ENCODE measurements around the gene PSMF1.
"Not testable (repeated sequence)": the region's sequence is repeated elsewhere in the genome, so short reads cannot be mapped to it uniquely, and the experiment has no call there.

The PSMF1 gene

GRCh38 chr20:1124421-1124820, 6.0 kb downstream of the PSMF1 start:
- no peaks in the 10 kb centered on the region for H3K4me1 ChIP-seq (ENCODE audit: control insufficient read depth, low read depth, low read length)
- no peak overlapping the region for H3K27ac ChIP-seq (ENCODE audit: low read length)
- H3K36me3 ChIP-seq (ENCODE audit: control insufficient read depth, low read depth, low read length), result peaks cover 35% of the 10 kb centered on the region
- no peaks in the 10 kb centered on the region for H3K9me3 ChIP-seq (ENCODE audit: control insufficient read depth, low read depth, low read length)
- no peak overlapping the region for H3K9ac ChIP-seq (ENCODE audit: low read length)
- no peaks in the 10 kb centered on the region for H3K27me3 ChIP-seq (ENCODE audit: control insufficient read depth, insufficient read depth, low read length)
- H3K4me3 ChIP-seq (ENCODE audit: low read length), result no peak overlapping the region

DNA sequence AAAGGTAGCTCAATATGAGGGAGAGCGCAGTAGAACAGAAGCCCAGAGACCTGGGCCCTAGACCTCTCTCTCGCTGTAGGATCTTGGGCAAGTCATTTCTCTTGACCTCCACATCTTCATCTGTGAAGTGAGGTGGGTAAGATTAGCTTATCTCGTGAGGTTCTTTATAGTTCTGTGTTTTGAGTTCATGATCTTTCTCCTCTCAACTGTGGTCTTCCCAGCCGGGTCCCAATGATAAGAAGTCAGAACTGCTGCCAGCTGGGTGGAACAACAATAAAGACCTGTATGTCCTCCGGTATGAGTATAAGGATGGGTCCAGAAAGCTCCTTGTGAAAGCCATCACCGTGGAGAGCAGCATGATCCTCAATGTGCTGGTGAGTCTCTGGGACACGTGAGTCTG, 6.9 kb downstream of the PSMF1 start:
- Histone ChIP-seq H3K36me3 (ENCODE audit: control insufficient read depth, low read depth, low read length) (peaks cover 44% of the 10 kb centered on the region), H3K9me3 (ENCODE audit: control insufficient read depth, low read depth, low read length) (no peaks in the 10 kb centered on the region), H3K27ac (ENCODE audit: low read length) (no peak overlapping the region), H3K4me1 (ENCODE audit: control insufficient read depth, low read depth, low read length) (no peaks in the 10 kb centered on the region), H3K9ac (ENCODE audit: low read length) (no peak overlapping the region), H3K27me3 (ENCODE audit: control insufficient read depth, insufficient read depth, low read length) (no peaks in the 10 kb centered on the region), H3K4me3 (ENCODE audit: low read length) (no peak overlapping the region)

DNA sequence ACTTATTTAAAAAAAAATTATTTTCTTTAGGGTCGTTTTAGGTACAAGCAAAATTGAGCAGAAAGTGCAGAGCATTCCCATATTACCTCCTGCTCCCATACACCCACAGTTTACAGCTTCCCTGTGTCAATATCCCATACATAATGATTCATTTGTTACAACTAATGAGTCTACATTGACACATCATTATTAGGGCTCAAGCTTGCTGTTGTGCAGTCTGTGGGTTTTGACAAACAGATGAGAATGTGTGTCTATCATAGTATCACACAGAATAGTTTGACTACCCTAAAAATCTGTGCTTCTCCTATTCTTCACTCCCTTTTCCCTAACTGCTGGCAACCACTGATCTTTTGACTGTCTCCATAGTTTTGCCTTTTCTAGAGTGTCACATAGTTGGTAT, 9.4 kb downstream of the PSMF1 start:
- H3K9me3 ChIP-seq (ENCODE audit: control insufficient read depth, low read depth, low read length), result no peaks in the 10 kb centered on the region
- no peaks in the 10 kb centered on the region for H3K27me3 ChIP-seq (ENCODE audit: control insufficient read depth, insufficient read depth, low read length)
- no peak overlapping the region for H3K27ac ChIP-seq (ENCODE audit: low read length)
- no peak overlapping the region for H3K4me3 ChIP-seq (ENCODE audit: low read length)
- no peaks in the 10 kb centered on the region for H3K4me1 ChIP-seq (ENCODE audit: control insufficient read depth, low read depth, low read length)
- H3K9ac ChIP-seq (ENCODE audit: low read length), result no peak overlapping the region
- H3K36me3 ChIP-seq (ENCODE audit: control insufficient read depth, low read depth, low read length), result peaks cover 59% of the 10 kb centered on the region

DNA sequence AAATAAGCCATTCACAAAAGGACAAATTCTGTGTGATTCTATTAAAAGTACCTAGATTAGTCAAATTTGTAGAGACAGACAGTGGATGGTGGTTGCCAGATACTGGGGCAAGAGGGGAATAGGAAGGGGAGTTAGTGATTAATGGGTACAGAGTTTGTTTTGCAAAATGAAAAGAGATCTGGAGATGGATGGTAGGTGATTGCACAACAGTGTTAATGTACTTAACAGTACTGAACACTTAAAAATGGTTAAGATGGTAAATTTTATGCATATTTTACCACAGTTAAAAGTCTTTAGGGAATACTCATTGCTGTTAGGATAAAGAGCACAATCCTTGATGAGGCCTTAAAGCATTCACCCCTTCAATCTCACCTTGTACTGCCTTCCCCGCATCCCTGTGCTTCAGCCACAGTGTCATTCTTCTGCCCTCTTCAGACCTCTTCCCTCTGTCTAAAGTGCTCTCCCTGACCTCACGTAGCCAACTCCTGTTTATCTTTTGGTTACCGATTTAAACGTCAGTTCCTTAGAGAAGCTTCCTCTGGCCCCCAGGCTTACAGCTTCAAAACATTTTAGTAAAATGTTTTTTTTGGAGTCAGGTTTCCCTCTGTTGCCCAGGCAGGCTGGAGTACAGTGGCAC, 11.8 kb downstream of the PSMF1 start:
- H3K27me3 ChIP-seq (ENCODE audit: control insufficient read depth, insufficient read depth, low read length), result no peaks in the 10 kb centered on the region
- H3K4me1 ChIP-seq (ENCODE audit: control insufficient read depth, low read depth, low read length), result no peaks in the 10 kb centered on the region
- no peak overlapping the region for H3K27ac ChIP-seq (ENCODE audit: low read length)
- H3K36me3 ChIP-seq (ENCODE audit: control insufficient read depth, low read depth, low read length), result peaks cover 72% of the 10 kb centered on the region
- no peak overlapping the region for H3K9ac ChIP-seq (ENCODE audit: low read length)
- no peak overlapping the region for H3K4me3 ChIP-seq (ENCODE audit: low read length)
- no peaks in the 10 kb centered on the region for H3K9me3 ChIP-seq (ENCODE audit: control insufficient read depth, low read depth, low read length)

DNA sequence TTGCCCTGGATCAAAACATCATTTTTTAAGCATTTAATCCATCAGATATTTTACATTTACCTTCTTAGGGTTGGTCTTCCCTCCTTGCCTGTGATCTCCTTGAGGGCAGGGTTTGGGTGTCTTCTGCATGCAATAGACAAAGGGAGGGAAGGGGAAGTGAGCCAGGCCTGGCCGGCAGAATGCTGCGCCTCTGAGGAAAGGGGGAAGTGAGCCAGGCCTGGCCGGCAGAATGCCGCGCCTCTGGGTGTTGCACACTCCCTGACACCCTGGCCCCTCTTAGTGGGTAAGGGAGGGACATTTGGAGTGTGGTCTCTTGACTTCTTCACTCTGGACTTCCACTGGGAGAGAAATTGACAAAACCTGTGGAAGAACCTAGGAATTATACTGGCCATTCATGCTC, 12.4 kb downstream of the PSMF1 start:
- Histone ChIP-seq H3K27ac (ENCODE audit: low read length) (no peak overlapping the region), H3K4me3 (ENCODE audit: low read length) (no peak overlapping the region)

GRCh38 chr20:1131354-1131753, 13.0 kb downstream of the PSMF1 start:
- H3K9me3 ChIP-seq (ENCODE audit: control insufficient read depth, low read depth, low read length), result no peaks in the 10 kb centered on the region
- no peak overlapping the region for H3K9ac ChIP-seq (ENCODE audit: low read length)
- no peaks in the 10 kb centered on the region for H3K4me1 ChIP-seq (ENCODE audit: control insufficient read depth, low read depth, low read length)
- H3K27me3 ChIP-seq (ENCODE audit: control insufficient read depth, insufficient read depth, low read length), result no peaks in the 10 kb centered on the region
- no peak overlapping the region for H3K4me3 ChIP-seq (ENCODE audit: low read length)
- H3K27ac ChIP-seq (ENCODE audit: low read length), result no peak overlapping the region
- peaks cover 74% of the 10 kb centered on the region for H3K36me3 ChIP-seq (ENCODE audit: control insufficient read depth, low read depth, low read length)

More for the DNA sequence above, 12.4 kb downstream of the PSMF1 start:
- Histone ChIP-seq H3K27me3 (ENCODE audit: control insufficient read depth, insufficient read depth, low read length) (no peaks in the 10 kb centered on the region), H3K9ac (ENCODE audit: low read length) (no peak overlapping the region), H3K4me1 (ENCODE audit: control insufficient read depth, low read depth, low read length) (no peaks in the 10 kb centered on the region), H3K9me3 (ENCODE audit: control insufficient read depth, low read depth, low read length) (no peaks in the 10 kb centered on the region), H3K36me3 (ENCODE audit: control insufficient read depth, low read depth, low read length) (peaks cover 72% of the 10 kb centered on the region)

DNA sequence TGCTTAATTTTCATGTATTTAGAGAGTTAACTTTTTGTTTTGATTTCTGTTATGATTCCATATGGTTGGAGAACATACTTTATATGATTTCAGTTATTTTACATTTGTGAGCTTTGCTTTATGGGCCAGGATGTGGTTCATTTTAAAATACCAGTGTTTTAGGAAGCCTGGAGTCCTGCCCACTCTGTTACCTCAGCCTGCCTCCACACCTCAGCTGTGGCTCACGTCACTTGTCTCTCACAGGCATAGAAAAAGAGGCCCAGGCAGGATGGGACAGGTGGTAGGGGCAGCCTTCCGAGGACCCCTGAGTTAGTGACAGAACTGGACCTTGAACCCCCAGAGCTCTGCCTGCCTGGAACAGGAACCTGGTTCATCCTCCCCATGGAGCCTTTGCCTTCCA, 16.0 kb downstream of the PSMF1 start:
- Histone ChIP-seq H3K9me3 (ENCODE audit: control insufficient read depth, low read depth, low read length) (no peaks in the 10 kb centered on the region), H3K9ac (ENCODE audit: low read length) (no peak overlapping the region), H3K27ac (ENCODE audit: low read length) (no peak overlapping the region), H3K4me1 (ENCODE audit: control insufficient read depth, low read depth, low read length) (no peaks in the 10 kb centered on the region), H3K27me3 (ENCODE audit: control insufficient read depth, insufficient read depth, low read length) (no peaks in the 10 kb centered on the region), H3K4me3 (ENCODE audit: low read length) (no peak overlapping the region), H3K36me3 (ENCODE audit: control insufficient read depth, low read depth, low read length) (peaks cover 73% of the 10 kb centered on the region)

GRCh38 chr20:1134836-1135235, 16.4 kb downstream of the PSMF1 start:
- no peak overlapping the region for H3K27ac ChIP-seq (ENCODE audit: low read length)
- H3K9me3 ChIP-seq (ENCODE audit: control insufficient read depth, low read depth, low read length), result no peaks in the 10 kb centered on the region
- no peak overlapping the region for H3K9ac ChIP-seq (ENCODE audit: low read length)
- H3K36me3 ChIP-seq (ENCODE audit: control insufficient read depth, low read depth, low read length), result peaks cover 68% of the 10 kb centered on the region
- no peak overlapping the region for H3K4me3 ChIP-seq (ENCODE audit: low read length)
- no peaks in the 10 kb centered on the region for H3K4me1 ChIP-seq (ENCODE audit: control insufficient read depth, low read depth, low read length)
- H3K27me3 ChIP-seq (ENCODE audit: control insufficient read depth, insufficient read depth, low read length), result no peaks in the 10 kb centered on the region

DNA sequence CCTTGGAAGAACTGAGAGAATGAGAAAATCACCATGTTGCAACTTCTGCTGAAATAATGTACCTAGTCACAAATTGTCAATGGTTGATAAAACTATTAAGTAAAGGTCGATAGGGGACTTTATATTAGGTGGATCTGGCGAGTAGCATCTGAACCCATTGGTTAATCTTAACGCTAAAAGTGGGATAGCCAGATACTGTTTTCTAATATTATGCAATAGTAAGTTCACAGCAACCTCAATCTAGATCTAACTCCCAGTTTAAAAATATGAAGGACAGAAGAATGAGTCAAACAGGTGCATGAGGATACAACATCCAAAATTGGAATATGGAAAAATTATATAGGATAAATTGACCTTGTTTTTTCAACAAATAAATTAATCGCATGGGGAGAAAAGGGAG, 18.8 kb downstream of the PSMF1 start:
- H3K9ac ChIP-seq (ENCODE audit: low read length), result no peak overlapping the region
- no peaks in the 10 kb centered on the region for H3K27me3 ChIP-seq (ENCODE audit: control insufficient read depth, insufficient read depth, low read length)
- H3K27ac ChIP-seq (ENCODE audit: low read length), result no peak overlapping the region
- no peaks in the 10 kb centered on the region for H3K9me3 ChIP-seq (ENCODE audit: control insufficient read depth, low read depth, low read length)
- H3K36me3 ChIP-seq (ENCODE audit: control insufficient read depth, low read depth, low read length), result peaks cover 49% of the 10 kb centered on the region
- H3K4me1 ChIP-seq (ENCODE audit: control insufficient read depth, low read depth, low read length), result no peaks in the 10 kb centered on the region
- no peak overlapping the region for H3K4me3 ChIP-seq (ENCODE audit: low read length)

DNA sequence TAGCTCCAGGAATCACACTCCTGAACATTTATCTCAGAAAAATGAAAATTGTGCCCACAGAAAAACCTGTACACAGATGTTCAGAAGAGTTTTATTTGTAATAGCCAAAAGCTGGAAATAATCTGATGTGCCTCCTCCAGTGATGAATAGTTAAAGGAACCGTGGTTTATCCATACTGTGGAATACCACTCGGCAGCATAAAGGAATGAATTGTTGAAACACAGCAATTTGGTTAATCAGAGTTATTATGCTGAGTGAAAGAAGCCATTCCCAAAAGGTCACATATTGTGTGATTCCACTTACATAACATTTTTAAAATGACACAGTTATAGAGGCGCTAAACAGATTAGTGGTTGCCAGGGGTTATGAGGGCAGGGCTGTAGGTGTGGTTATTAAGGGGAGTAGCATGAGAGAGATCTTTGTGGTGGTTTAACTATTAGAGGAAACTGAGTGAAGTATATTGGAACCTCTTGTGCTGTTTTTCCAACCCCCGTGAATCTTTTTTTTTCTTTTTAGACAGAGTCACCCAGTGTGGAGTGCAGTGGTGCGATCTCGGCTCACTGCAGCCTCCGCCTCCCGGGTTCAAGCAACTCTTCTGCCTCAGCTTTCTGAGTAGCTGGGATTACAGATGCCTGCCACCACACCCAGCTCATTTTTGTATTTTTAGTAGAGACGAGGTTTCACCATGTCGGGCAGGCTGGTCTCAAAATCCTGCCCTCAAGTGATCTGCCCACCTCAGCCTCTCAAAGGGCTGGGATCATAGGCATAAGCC, 26.2 kb downstream of the PSMF1 start:
- Histone ChIP-seq H3K4me3 (ENCODE audit: low read length) (no peak overlapping the region), H3K4me1 (ENCODE audit: control insufficient read depth, low read depth, low read length) (no peaks in the 10 kb centered on the region), H3K27me3 (ENCODE audit: control insufficient read depth, insufficient read depth, low read length) (no peaks in the 10 kb centered on the region), H3K9ac (ENCODE audit: low read length) (no peak overlapping the region), H3K9me3 (ENCODE audit: control insufficient read depth, low read depth, low read length) (no peaks in the 10 kb centered on the region), H3K36me3 (ENCODE audit: control insufficient read depth, low read depth, low read length) (peaks cover 6% of the 10 kb centered on the region), H3K27ac (ENCODE audit: low read length) (no peak overlapping the region)

GRCh38 chr20:1146957-1147356, 28.6 kb downstream of the PSMF1 start:
- no peaks in the 10 kb centered on the region for H3K4me1 ChIP-seq (ENCODE audit: control insufficient read depth, low read depth, low read length)
- H3K9ac ChIP-seq (ENCODE audit: low read length), result no peak overlapping the region
- H3K27me3 ChIP-seq (ENCODE audit: control insufficient read depth, insufficient read depth, low read length), result no peaks in the 10 kb centered on the region
- H3K36me3 ChIP-seq (ENCODE audit: control insufficient read depth, low read depth, low read length), result peaks cover 6% of the 10 kb centered on the region
- H3K4me3 ChIP-seq (ENCODE audit: low read length), result no peak overlapping the region
- H3K27ac ChIP-seq (ENCODE audit: low read length), result no peak overlapping the region
- H3K9me3 ChIP-seq (ENCODE audit: control insufficient read depth, low read depth, low read length), result no peaks in the 10 kb centered on the region

GRCh38 chr20:1149812-1150211, 31.4 kb downstream of the PSMF1 start:
- H3K27ac ChIP-seq (ENCODE audit: low read length); H3K9me3 ChIP-seq (ENCODE audit: control insufficient read depth, low read depth, low read length); H3K36me3 ChIP-seq (ENCODE audit: control insufficient read depth, low read depth, low read length); H3K27me3 ChIP-seq (ENCODE audit: control insufficient read depth, insufficient read depth, low read length); H3K4me3 ChIP-seq (ENCODE audit: low read length); H3K4me1 ChIP-seq (ENCODE audit: control insufficient read depth, low read depth, low read length); H3K9ac ChIP-seq (ENCODE audit: low read length): not testable (repeated sequence)

Data from iPS-18a (cell line).